SJSA1 (cell line): ENCODE data around the gene BIK. TPM values are rescaled to one million over a fixed set of nuclear protein-coding genes. Genes with fewer than 3 reads are reported as not detected.

ENCODE experiments used
- DNase-seq, 2 experiments: peaks; one replicate each; pipeline ENCODE4 v3.0.0-alpha.2; 2015 to 2020; ENCODE audit warnings: low spot score in 2 of 2, low read depth in 1 of 2
- H3K27ac ChIP-seq: fragments of 250-450 bp; sonication (Bioruptor Pico); 2 replicates; pipeline ENCODE4 v1.5.1; 2020; ENCODE audit warnings: mild to moderate bottlenecking, moderate library complexity
- H3K27me3 ChIP-seq: fragments of 250-450 bp; sonication (Bioruptor Pico); replicated peaks from 2 replicates; pipeline ENCODE4 v1.5.1; 2020; ENCODE audit warnings: mild to moderate bottlenecking, moderate library complexity
- H3K36me3 ChIP-seq: fragments of 250-450 bp; sonication (Bioruptor Pico); 2 replicates; pipeline ENCODE4 v1.5.1; 2020; ENCODE audit warnings: mild to moderate bottlenecking
- H3K4me1 ChIP-seq: fragments of 250-450 bp; sonication (Bioruptor Pico); replicated peaks from 2 replicates; pipeline ENCODE4 v1.6.1; 2021; ENCODE audit warnings: mild to moderate bottlenecking
- H3K4me3 ChIP-seq: fragments of 250-450 bp; sonication (Bioruptor Pico); 2 replicates; pipeline ENCODE4 v1.5.1; 2020; ENCODE audit warnings: mild to moderate bottlenecking
- H3K9me3 ChIP-seq: fragments of 250-450 bp; sonication (Bioruptor Pico); replicated peaks from 2 replicates; pipeline ENCODE4 v1.5.1; 2020; ENCODE audit warnings: mild to moderate bottlenecking
- total RNA-seq: library from RNA; depleted of rRNA; stranded (reverse); fragments of >200 nt; shearing (Covaris generic); gene quantifications from 2 replicates; pipeline ENCODE4 v1.2.3, GENCODE V29; 2014

Gene BIK
- total RNA-seq, 1 experiment from 2014 or later, result 2.2 TPM

GRCh38 chr22:43113526-43114251 is 3.1 kb downstream of the BIK start:
- Histone ChIP-seq H3K4me1 (peaks cover 14% of the 10 kb centered on the region), H3K9me3 (peaks cover 4% of the 10 kb centered on the region; the same call in 1 of the 2 replicates), H3K27me3 (peaks cover 18% of the 10 kb centered on the region), H3K36me3 (peaks cover 4% of the 10 kb centered on the region; the same call in 1 of the 2 replicates), H3K27ac (no peak overlapping the region), H3K4me3 (no peak overlapping the region)
- DNase-seq, result no peak

GRCh38 chr22:43114958-43115357 is 4.4 kb downstream of the BIK start:
- H3K27me3 ChIP-seq, result peaks cover 17% of the 10 kb centered on the region
- DNase-seq, result no peak
- no peak overlapping the region for H3K27ac ChIP-seq
- H3K4me3 ChIP-seq, result no peak overlapping the region
- peaks cover 4% of the 10 kb centered on the region; the same call in 1 of the 2 replicates for H3K9me3 ChIP-seq
- H3K4me1 ChIP-seq, result peaks cover 14% of the 10 kb centered on the region
- peaks cover 4% of the 10 kb centered on the region; the same call in 1 of the 2 replicates for H3K36me3 ChIP-seq

- Histone ChIP-seq H3K36me3 (no peaks in the 10 kb centered on the region), H3K27me3 (no peaks in the 10 kb centered on the region), H3K4me3 (no peak overlapping the region), H3K27ac (no peak overlapping the region), H3K9me3 (no peaks in the 10 kb centered on the region), H3K4me1 (no peaks in the 10 kb centered on the region)
- DNase-seq, result no peak
These were observed 6.4 kb downstream of the BIK start for GRCh38 chr22:43116932-43117331.

GRCh38 chr22:43118024-43118849 is 7.7 kb downstream of the BIK start:
- Histone ChIP-seq H3K4me1 (no peaks in the 10 kb centered on the region), H3K27ac (no peak overlapping the region), H3K9me3 (no peaks in the 10 kb centered on the region), H3K4me3 (no peak overlapping the region), H3K36me3 (no peaks in the 10 kb centered on the region), H3K27me3 (no peaks in the 10 kb centered on the region)
- no peak for DNase-seq

- H3K9me3 ChIP-seq, result no peaks in the 10 kb centered on the region
- no peaks in the 10 kb centered on the region for H3K27me3 ChIP-seq
- no peaks in the 10 kb centered on the region for H3K36me3 ChIP-seq
- H3K4me3 ChIP-seq, result no peak overlapping the region
- no peak for DNase-seq
- H3K27ac ChIP-seq, result no peak overlapping the region
- H3K4me1 ChIP-seq, result no peaks in the 10 kb centered on the region
These were observed 8.5 kb downstream of the BIK start for GRCh38 chr22:43118953-43119458.

- Histone ChIP-seq H3K27ac (peak overlapping the region; percentile 84), H3K4me1 (peaks cover 34% of the 10 kb centered on the region), H3K27me3 (no peaks in the 10 kb centered on the region), H3K4me3 (no peak overlapping the region), H3K36me3 (peaks cover 7% of the 10 kb centered on the region; the same call in 1 of the 2 replicates), H3K9me3 (no peaks in the 10 kb centered on the region)
- peak; percentile 73 to 93 for DNase-seq
These were observed 16.1 kb downstream of the BIK start for GRCh38 chr22:43126501-43127165.

- H3K27me3 ChIP-seq, result no peaks in the 10 kb centered on the region
- H3K4me3 ChIP-seq, result no peak overlapping the region
- no peak for DNase-seq
- no peaks in the 10 kb centered on the region for H3K9me3 ChIP-seq
- H3K27ac ChIP-seq, result peak overlapping the region; percentile 84
- peaks cover 34% of the 10 kb centered on the region for H3K4me1 ChIP-seq
- H3K36me3 ChIP-seq, result peaks cover 7% of the 10 kb centered on the region; the same call in 1 of the 2 replicates
These were observed 16.8 kb downstream of the BIK start for GRCh38 chr22:43127166-43127908.

GRCh38 chr22:43128116-43128515 is 17.6 kb downstream of the BIK start:
- Histone ChIP-seq H3K27me3 (no peaks in the 10 kb centered on the region), H3K36me3 (peaks cover 12% of the 10 kb centered on the region; the same call in 1 of the 2 replicates), H3K9me3 (no peaks in the 10 kb centered on the region), H3K4me1 (peaks cover 34% of the 10 kb centered on the region), H3K27ac (no peak overlapping the region), H3K4me3 (no peak overlapping the region)
- DNase-seq, result no peak

GRCh38 chr22:43128928-43129424 is 18.4 kb downstream of the BIK start:
- DNase-seq, result no peak
- Histone ChIP-seq H3K27ac (no peak overlapping the region), H3K9me3 (no peaks in the 10 kb centered on the region)

GRCh38 chr22:43129426-43130425 is 19.2 kb downstream of the BIK start:
- no peaks in the 10 kb centered on the region for H3K9me3 ChIP-seq
- H3K36me3 ChIP-seq, result peaks cover 22% of the 10 kb centered on the region
- no peak overlapping the region for H3K4me3 ChIP-seq
- no peaks in the 10 kb centered on the region for H3K27me3 ChIP-seq
- peaks cover 27% of the 10 kb centered on the region for H3K4me1 ChIP-seq
- H3K27ac ChIP-seq, result no peak overlapping the region
- no peak for DNase-seq

More at GRCh38 chr22:43128928-43129424, 18.4 kb downstream of the BIK start:
- H3K4me3 ChIP-seq, result no peak overlapping the region
- no peaks in the 10 kb centered on the region for H3K27me3 ChIP-seq
- peaks cover 16% of the 10 kb centered on the region; the same call in 1 of the 2 replicates for H3K36me3 ChIP-seq
- peaks cover 34% of the 10 kb centered on the region for H3K4me1 ChIP-seq

GRCh38 chr22:43131773-43132501 is 21.4 kb downstream of the BIK start:
- Histone ChIP-seq H3K36me3 (peaks cover 41% of the 10 kb centered on the region), H3K9me3 (no peaks in the 10 kb centered on the region), H3K27ac (no peak overlapping the region), H3K4me1 (peaks cover 12% of the 10 kb centered on the region), H3K27me3 (no peaks in the 10 kb centered on the region), H3K4me3 (no peak overlapping the region)
- no peak for DNase-seq
